ENCODE results near the gene NR3C1.

NR3C1 gene

DNA sequence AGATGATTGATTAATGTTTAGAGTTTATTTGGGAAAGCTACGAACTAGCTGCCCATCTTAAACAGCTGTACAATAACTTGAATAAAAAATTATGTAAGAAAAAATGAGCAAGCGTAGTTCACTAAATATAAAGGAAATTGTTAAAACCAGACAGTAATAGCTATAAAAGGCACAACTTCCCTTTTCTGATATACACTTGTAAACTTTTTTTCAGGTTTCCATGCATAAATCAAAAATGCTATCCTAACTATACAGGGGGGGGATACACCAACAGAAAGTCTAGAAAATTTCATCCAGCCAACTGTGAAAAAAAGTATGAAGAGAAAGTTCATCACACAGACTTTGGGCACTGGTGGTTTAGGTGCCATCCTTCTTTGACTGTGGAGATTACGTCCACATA lies 122.3 kb downstream of the NR3C1 start:
- no peak overlapping the region for H3K4me3 ChIP-seq
- H3K27ac ChIP-seq, result no peak overlapping the region

GRCh38 chr5:143279698-143280097 lies 123.8 kb downstream of the NR3C1 start:
- Histone ChIP-seq H3K4me3 (no peak overlapping the region), H3K27ac (no peak overlapping the region)

DNA sequence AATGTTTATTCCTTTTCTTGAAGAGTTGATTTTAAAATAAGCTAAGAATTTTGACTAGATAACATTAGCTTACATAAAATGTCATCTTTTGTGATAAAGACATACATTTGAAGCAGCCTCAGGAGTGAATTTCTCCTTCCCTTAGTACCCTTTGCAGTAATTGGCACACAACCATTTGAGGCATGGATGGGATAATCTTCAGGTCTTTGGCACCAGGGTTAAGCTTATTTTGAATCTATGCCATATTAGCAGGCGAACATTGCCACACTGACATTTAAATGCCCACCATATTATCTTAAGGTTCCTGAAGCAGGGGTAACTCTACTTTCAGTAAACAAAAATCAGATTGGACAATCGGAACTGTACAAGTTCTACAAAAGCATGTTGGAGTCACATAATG lies 126.0 kb downstream of the NR3C1 start:
- H3K4me3 ChIP-seq, result no peak overlapping the region
- no peak overlapping the region for H3K27ac ChIP-seq

DNA sequence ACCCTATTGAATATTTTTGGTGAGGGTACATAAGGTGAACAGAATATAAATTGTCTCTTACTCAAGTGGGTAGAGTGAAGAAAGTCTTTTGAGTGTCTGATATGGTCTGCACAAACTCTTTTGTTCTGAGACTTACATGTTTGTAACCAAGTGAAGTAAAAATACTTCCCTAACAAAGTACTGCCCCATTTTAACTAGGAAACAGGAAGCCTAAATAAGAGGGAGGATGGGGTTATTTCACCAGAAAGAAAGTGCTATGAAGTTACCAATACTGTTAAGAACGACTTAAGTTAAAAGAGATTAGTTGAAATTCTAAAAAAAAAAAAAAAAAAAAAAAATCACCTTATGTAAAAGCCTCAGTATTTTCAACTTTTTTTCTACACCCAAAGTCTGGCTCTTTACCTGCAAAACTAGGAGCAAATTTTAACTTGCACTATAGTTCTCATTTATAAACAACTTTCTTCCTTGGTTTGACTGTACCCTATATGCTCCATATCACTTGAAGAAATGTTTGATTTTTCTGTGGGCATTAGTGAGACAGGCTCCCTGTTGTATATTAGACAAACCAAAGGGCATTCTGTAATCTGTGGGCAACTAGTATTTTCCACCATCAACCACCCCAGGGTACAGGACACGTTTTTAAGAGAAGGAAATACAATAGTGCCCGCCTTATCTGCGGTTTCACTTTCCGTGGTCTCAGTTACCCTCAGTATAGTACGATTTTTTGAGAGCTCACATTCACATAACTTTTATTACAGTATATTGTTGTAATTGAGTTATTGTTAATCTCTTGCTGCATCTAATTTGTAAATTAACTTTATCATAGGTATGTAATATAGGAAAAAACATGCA lies 127.7 kb downstream of the NR3C1 start:
- no peak overlapping the region for H3K4me3 ChIP-seq
- H3K27ac ChIP-seq, result no peak overlapping the region

DNA sequence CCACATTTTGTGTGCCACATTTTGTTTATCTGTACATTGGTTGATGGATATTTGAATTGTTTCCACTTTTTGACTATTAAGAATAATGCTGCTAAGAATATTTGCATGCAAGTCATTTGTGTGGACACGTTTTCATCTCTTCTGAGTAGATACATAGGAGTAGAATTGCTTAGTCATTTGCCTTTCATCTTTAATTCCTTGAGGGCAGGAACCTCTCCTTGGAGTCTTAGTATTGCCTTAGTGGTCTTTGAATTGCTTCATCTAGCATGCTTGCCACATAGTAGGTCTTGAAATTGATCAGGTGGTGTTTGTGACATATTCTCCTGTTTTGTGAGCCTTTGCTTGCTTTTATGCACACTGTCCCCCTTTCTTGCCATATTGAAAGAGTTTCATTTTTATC lies 128.5 kb downstream of the NR3C1 start:
- Histone ChIP-seq H3K27ac (no peak overlapping the region), H3K4me3 (no peak overlapping the region)

GRCh38 chr5:143271431-143271830 lies 132.1 kb downstream of the NR3C1 start:
- Histone ChIP-seq H3K4me3 (no peak overlapping the region), H3K27ac (no peak overlapping the region)

GRCh38 chr5:143268388-143268787 lies 135.1 kb downstream of the NR3C1 start:
- H3K27ac ChIP-seq, result no peak overlapping the region
- H3K4me3 ChIP-seq, result no peak overlapping the region

- Histone ChIP-seq H3K27ac (no peak overlapping the region), H3K4me3 (no peak overlapping the region)
Measured at GRCh38 chr5:143267186-143267585, 136.3 kb downstream of the NR3C1 start.

DNA sequence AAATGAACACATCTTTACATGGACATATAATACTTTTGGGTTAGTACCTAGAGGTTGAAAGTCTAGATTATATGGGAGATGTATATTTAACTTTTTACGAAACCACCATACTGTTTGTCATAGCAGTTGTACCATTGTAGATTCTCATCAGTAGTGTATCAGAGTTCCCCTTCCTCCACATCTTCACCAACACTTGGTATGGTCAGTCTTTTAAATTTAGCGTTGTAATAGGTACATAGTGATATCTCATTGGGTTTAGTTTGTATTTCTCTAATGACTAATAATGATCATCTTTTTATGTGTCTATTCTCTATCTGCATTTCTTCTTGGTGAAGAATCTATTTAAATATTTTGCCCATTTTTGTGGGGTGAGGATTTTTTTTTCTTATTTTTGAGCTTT lies 137.5 kb downstream of the NR3C1 start:
- no peak overlapping the region for H3K27ac ChIP-seq
- no peak overlapping the region for H3K4me3 ChIP-seq

GRCh38 chr5:143263272-143263810 lies 140.1 kb downstream of the NR3C1 start:
- no peak overlapping the region for H3K27ac ChIP-seq
- no peak overlapping the region for H3K4me3 ChIP-seq

DNA sequence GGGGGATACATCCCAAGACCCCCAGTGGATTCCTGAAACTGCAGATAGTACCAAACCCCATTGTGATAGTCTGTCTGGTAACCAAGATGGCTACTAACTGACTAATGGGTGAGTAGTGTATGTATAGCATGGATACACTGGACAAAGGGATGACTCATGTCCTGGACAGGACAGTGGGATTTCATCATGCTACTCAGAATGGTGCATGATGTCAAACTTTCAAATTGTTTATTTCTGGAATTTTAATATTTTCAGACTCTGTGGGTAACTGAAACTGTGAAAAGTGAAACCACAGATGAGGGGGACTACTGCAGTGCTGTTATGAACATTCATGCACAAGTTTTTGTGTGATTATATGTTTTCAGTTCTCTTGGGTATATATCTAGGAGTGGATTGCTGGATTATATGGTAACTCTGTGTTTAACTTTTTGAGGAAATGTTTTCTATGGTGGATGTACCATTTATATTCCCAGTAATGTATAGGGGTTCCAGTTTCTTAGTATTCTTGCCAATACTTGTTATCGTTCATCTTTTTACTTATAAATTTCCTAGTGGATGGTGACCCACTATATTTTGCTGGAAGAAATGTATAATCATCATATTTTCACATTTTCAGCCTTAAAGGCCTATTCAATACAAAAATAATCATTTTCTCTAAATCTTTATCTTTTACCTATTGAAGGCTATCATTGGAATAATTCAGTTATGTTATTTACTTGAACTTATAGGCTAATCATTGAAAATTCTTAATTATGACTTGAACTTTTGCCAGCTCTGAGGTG lies 140.9 kb downstream of the NR3C1 start:
- H3K4me3 ChIP-seq, result no peak overlapping the region
- H3K27ac ChIP-seq, result no peak overlapping the region

GRCh38 chr5:143261748-143262392 lies 141.6 kb downstream of the NR3C1 start:
- Histone ChIP-seq H3K27ac (no peak overlapping the region), H3K4me3 (no peak overlapping the region)

DNA sequence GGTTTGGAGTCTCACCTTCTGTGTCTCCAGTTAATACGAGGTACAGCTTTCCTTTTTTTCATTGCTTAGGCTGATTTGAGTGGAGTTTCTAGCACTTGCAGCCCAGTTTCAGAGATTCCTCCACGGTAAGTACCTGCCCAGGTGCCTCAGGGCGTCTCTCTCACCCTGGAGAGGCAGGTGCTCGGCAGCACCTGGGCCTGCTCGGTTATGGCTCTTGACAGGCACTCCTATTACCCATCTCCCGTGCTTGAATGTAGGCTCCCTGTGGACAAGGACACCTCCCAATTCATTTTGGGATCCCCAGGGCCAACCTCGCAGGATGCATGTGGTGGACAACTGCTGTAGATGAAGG lies 144.3 kb downstream of the NR3C1 start:
- H3K4me3 ChIP-seq, result no peak overlapping the region
- H3K27ac ChIP-seq, result no peak overlapping the region

DNA sequence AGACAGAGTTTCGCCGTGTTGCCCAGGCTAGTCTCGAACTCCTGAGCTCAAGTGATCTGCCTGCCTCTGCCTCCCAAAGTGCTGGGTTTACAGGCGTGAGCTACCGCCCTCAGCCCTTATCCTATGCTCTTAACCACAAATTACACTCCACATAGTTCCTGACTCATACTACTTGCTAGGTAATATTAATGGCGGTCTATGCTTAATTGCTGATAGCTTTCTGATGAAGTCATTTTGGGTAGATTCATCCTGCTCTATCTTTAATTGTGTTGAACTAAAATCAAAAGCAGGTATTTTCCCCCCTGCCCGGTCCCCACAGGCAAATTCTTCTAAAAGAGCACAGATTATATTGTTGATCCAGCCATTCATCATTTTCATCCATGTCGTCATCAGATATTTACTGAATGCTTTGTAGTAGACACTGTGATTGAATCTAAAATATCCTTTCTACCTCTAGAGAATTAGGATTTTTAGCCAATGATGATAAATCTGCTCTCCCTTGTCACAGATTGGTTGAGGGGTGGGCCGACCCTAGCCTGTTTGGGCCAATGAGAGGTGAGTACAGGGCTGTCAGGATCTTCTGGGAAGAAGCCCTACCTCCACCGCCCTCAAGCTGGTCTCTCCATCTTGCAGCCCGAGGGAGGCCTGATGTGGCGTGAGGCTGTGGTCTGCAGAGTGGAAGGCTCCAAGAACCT lies 144.8 kb downstream of the NR3C1 start:
- no peak overlapping the region for H3K27ac ChIP-seq
- no peak overlapping the region for H3K4me3 ChIP-seq

DNA sequence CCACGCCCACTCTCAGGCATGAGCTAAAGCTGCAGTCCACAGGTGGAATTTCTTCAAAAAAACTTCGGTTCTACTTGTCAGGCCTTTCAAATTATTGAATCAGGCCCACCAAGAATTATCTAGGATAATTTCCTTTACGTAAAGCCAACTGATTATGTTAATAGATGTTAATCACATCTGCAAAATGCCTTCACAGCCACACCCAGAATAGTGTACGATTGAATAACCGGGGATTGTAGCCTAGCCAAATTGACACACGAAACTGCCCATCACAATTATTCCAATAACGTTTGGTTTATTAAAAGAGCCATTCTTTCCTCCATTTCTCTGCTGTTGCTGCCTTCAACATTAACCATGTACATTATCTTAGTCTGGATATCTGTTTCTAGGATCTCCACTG lies 148.7 kb downstream of the NR3C1 start:
- no peak overlapping the region for H3K4me3 ChIP-seq
- no peak overlapping the region for H3K27ac ChIP-seq

GRCh38 chr5:143251946-143252345 lies 151.5 kb downstream of the NR3C1 start:
- Histone ChIP-seq H3K27ac (no peak overlapping the region), H3K4me3 (no peak overlapping the region)

DNA sequence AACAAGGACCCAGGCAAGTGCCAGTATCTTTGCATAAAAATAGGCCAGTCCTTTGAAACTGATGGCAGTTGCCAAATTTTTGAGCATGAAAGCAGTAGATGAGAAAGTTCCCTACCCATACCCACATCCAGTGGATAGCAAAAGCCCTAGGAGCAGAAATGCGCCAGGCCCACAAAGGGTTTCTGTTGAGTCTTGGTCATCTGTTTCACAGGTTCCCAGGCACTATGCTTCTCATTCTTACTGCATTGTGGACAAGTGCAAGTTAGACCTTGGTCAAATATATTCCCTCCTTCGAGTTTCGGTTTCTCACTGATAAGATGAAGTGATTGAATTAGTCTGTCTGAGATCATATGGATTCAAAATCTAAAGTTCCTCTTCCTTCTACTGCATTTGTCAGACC lies 152.3 kb downstream of the NR3C1 start:
- Histone ChIP-seq H3K27ac (no peak overlapping the region), H3K4me3 (no peak overlapping the region)

DNA sequence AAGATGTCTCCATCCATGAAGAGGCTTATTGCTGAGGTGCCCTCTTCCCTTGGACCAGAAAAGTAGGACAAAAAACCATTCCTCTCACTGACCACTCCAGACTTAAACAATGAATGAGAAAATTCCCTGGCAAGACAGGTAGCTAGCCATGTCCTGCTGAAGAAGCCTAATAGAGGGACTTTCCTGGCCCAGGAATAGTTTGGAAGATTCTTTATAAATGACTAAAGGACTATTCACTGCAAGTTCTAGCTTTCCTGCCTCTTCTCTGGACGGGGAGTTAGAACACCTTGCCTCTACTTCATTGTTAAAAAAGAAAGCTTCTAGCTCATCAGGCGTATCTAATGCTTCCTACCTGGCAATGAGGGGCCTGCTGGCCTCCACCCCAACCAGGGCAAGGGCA lies 153.6 kb downstream of the NR3C1 start:
- H3K4me3 ChIP-seq, result no peak overlapping the region
- H3K27ac ChIP-seq, result peak overlapping the region in 1 of 21 experiments; percentile 7

DNA sequence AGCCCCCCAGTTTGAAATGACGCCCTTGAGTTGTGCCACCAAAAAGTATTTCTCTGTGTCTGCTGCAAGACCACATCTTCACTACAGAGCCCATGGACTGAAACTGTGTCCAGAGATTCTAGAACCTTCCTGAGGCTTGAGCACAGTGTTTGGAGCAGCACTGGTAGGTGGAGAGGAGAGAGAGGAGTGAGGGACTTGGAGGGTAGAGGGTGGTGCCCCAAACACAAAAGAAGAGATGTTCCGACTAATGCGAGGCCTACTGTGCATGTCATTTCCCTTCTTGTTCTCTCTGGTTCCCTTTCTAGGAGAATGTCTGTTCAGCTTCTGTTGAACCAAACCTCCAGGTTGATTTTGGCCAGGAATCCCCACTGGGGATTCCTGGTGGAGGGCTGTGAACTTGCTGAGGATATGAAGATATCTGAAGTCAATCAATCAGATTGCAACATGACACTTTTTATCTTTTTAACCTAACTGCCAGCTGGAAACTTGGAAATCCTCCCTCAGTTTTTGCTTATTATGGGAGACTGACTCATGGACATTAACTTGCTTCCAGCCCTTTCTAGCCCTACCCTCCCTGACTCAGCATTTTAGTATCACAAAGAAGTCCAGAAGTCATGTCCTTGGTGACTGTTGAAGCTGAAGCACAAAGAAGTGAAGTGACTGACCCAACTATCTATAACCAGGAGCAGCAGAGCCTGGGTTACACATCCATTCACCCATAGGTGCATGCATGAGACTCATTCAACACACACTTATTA lies 154.5 kb downstream of the NR3C1 start:
- H3K4me3 ChIP-seq, result no peak overlapping the region
- peak overlapping the region in 1 of 21 experiments; percentile 7 for H3K27ac ChIP-seq
